ENCODE data around the gene GPR39.

The GPR39 gene

DNA sequence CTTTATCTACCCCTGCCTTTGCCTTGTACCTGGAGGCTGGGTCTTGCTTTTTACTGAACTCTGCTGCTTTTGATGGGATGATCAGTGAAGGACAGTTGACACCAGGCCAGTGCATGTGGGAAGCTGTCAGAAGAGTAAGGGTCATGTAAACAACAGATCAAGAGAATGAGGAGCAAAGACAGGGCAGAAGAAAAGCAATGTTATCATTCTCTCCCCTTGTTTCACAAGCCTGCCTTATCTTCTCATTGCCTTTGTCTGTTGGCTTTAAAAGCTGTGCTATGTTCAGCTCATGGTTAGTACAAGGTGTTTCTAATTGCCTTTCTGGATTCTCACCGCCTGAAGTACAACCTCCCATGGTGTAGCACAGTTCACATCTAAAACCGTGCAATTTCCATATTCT, 225.8 kb downstream of the GPR39 start:
- no peak for DNase-seq

- peak in 1 of 14 donors; percentile 21 for DNase-seq
Measured at GRCh38 chr2:132645176-132645575, 228.6 kb downstream of the GPR39 start.

- peak in 3 of 14 donors; percentile 14 to 43 (median 39) for DNase-seq
Measured at GRCh38 chr2:132645722-132646539, 229.3 kb downstream of the GPR39 start.

- DNase-seq, result no peak
Measured at GRCh38 chr2:132646540-132647108, 230.0 kb downstream of the GPR39 start.

DNA sequence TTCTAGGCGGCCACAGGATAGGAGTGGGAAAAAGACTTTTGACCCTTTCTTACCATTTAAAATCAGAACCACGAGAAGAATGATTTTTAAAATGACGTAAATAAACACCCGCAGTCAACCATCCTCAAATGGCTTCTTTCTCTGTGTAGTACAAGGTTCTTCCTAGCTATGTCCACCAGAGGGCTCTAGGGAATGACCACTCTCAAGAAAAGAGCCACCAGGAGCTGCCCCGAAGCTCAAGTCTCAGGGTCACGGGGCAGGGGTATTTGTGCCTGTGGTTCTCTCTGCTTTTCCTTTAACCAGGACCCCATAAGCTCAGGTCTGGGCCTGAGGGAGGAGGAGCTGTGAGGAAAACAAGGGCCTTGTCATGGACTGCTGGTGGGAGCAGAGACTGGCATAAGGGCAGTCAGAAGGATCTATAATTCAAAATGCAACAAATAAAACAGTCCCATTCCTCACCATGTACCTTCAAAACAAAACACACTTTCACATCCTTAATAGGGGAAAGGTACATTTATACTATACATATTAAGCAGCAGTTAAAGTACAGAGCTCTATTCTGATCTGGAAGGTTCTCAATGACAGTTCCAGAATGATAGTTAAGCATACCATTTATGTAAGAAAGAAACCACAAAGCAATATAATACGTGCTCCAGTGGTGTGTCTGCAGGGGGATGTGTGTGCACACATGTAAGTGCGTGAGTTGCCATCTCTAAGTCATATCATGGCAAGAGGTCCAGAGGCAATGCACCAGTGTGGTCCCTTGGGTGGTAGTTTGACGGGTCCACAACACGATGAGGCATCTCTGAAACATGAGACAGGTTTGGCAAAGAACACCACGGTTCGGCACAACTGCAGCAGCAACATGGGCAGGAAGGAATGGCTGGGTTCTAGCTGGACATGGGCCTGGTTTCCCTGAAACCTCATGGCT, 234.8 kb downstream of the GPR39 start:
- DNase-seq, result peak in 2 of 14 donors; percentile 13 to 16

DNA sequence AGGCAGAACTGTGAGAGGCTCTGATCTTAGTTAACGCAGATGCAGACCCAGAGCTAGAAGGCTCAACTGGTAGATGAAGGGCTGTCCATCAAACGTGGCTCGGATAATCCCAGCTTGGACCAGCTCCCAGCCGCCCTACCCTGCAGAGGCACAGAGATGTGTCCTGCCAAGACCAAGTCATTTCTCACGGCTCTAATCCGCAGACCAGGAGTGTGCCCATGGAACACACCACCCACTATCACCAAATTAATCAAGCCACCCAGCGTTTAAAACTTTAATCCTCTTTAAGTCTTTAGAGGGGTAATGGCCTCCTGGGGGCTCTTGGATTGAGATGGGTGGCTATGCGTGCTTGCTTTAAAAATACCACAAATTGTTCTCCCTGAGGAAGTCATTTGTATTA, 235.9 kb downstream of the GPR39 start:
- no peak for DNase-seq

GRCh38 chr2:132654335-132654734, 237.7 kb downstream of the GPR39 start:
- DNase-seq, result no peak

DNA sequence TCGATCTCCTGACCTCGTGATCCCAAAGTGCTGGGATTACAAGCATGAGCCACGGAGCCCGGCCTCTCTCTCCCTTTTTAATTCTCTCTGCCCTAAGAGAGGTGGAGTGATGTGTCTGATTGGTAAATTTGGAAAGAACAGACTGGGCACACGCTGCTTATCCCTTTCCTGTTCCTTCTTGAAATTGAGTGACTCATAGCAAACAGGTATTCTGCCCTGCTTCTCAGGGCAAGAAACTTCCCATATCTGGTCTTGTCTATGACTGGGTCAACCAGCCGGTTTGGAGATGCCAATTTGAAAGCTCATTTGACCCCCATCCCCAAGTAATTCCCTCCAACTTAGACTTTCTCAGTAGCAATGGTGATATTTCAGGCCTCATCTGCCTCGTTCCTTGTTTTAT, 238.4 kb downstream of the GPR39 start:
- DNase-seq, result no peak

- DNase-seq, result no peak
Measured at GRCh38 chr2:132656266-132656975, 239.8 kb downstream of the GPR39 start.

DNA sequence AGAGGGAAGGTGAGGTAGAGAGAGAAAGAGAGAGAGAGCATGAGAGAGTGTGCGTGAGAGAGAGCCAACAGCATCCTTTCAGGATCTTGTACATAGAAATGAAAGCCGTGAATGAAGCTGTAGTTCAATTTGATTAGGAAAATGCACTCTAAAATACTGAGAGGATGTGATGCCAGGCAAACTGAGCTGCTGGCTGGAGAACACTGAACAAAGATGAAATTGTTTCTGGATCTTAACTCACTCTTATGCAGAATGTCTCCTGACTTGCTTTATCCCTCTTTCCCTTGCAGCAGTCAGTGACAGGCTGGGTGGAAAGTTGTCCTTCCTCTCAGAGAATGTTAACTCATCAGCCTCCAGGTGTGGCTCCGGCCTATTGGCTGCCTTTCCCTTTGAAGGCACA, 242.7 kb downstream of the GPR39 start:
- DNase-seq, result no peak

GRCh38 chr2:132662732-132663131, 246.1 kb downstream of the GPR39 start:
- DNase-seq, result no peak

- DNase-seq, result no peak
Measured at GRCh38 chr2:132664096-132664495, 247.5 kb downstream of the GPR39 start.

DNA sequence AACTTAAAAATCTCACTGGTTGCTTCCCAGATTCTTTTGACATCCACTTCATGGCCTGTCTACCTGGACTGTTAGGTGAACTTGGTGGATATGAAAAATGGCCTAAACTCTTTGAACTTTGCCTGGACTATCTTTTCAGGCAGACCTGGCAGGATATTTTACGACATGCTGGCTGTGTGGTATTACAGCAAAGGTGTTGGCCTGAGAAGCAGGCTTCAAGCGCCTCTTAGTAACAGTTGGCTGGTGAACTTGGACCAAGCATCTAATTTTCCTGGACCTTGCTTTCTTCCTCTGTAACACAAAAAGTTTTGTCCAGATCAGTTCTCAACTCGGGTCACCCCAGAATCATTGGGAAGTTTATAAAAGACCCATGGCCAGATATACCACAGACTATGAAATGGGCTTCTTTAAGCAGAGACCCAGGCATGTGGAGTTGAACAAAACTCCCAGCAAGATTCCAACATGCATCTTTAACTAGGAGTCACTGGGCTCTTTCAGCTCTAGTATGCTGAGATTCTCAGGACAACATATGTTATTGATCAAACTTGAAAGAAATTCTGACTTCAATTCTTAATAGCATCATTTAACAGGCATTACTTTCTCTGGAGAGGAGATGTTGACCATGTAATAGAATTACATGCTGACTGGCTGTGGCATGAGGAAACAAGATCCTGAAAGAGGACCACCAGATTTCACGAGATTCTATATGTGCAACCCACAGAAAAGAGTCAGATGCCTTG, 249.0 kb downstream of the GPR39 start:
- no peak for DNase-seq

GRCh38 chr2:132667706-132668105, 251.1 kb downstream of the GPR39 start:
- DNase-seq, result no peak

DNA sequence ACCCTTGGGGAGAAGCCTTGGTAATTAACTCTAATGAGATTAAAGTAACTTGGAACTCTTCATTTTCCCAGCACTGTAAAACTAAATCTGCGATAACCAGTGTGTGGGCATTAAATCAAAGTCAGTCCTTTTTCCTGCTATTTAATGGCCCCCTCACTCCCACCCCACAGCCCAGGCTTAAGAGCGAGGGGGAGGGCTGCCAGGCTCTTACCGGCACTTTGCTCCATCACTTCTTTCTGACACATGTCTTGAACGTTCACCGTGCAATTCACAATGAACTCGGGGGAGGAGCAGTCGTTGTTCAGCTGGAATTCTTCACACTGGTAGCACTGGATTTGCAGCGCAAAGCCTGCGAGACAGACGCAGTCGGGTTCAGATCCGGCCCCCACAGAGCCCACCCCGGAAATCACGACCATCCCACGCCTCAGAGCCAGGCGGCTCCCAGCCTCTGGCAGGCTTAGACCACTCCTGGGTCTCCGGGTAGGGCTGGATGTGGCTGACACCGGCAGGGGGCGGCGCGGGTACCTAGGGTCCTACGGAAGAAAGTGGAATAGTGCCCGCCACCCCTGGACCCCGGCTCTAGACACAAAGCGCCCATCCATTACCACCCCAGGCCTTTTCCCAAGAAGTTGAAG, 251.7 kb downstream of the GPR39 start:
- peak in 3 of 14 donors; percentile 4 to 28 (median 9) for DNase-seq

DNA sequence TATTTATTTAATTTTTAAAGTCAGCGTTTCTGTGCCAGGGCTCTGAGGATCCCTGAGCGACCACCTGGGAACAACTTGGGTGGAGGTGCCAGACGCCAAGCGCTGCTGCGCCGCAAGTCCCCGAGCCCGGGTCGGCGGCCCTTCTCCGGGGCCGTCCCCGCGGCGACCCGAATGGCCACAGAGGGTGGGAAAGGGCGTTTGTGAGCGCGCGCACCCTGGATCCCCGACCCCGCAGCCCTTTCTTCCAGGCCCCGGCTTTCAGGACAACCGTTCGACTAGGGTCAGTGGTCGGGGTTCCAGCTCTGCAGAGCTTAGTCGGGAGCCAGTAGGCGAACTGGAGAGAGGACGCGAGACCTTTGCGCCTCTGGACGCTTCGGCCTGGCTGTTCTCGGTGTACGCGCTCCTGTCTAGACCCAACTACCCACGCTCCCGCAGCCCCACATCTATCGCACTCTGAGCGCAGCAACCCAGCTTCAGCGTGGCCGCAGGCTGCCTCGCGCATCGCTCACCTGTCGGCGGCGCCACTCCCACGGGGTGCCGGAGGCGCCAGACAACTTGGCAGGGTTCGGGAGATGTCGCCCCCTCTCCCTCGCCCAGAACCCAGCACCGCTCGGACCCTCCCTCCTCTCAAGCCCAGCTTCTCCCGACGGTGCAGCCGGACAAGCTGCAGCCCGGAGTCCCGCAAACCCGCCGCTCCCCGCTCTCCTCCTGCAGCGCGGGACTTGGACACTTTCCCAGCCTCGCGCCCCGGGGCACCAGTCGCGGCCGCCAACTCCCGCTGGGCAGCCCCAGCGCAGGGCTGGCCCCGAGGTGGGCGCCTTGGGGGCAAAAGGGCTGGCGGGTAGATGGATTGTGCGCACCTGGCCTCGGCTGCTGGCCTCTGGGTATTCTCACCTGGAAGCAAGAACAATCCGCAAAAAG, 252.6 kb downstream of the GPR39 start:
- peak in 2 of 14 donors; percentile 31 to 41 for DNase-seq

DNA sequence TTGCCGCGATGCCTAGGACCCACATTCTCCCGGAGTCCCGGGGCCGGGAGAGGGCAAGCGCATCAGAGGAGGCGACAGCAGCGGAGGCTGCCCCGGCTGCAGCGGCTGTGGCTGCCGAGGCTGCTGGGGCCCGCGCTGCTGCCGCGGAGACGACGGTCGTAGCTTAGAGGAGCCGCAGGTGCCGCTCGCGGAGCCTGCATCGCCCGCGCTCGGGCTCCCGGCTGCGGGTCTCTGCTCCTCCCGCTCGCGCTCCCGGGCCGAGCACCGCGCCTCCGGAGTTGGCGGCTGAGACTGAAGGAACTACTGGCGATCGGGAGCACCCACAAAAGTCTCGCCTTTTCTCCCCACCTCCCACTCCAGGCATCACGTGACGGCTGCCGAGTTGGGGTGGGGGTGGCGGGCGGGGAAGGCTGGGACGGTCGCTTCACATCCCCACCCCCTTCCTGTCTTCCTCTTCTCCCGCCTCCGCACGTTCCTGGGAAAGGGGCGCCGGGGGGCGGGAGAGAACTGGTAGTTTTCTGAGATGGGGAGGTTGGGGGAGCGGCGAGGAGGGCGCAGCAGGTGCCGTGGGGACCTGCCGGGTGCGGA, 253.4 kb downstream of the GPR39 start, which contains the start of gene LYPD1:
TSS of gene LYPD1 (minus strand) at position 298 of the 588 bp plus-strand sequence. CDS start at position 25, 273 bp downstream.
- peak in 9 of 14 donors; percentile 10 to 68 (median 48) for DNase-seq

DNA sequence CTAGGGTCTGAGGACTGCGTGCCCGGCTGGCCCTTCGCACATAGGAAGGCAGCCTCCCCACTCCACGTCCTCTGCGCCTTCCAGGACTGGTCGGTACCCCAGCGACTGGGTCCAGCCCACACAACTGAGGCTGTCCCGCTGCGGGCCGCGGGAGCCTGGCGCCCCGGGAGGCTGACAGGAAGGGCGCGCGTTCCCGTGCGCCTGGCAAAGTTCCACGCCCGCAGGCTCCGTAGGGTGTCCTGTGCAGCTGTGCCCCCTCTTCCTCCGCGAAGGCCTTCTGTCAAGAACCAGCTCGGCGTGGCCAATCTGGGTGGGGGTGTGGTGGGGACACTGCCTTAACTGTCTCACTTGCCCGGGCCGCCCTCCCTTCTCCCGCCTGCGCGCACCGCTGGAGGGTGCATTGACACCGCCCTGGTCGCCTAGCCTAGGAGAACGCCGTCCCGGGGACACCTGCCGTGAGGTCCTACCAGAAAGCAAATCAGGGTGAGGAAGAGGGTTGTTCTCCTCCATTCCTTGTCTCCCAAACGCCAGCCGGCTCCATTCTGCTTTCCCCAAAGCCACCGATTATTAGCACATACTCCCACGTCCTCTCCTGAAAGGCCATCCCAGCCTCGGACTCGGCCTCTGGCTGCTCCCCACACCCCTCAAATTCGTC, 254.0 kb downstream of the GPR39 start:
- DNase-seq, result peak in 6 of 14 donors; percentile 18 to 68 (median 52)
